Endometrium (tissue), 2 donors: ENCODE results near the gene INSR.
"Not testable (repeated sequence)": the region's sequence is repeated elsewhere in the genome, so short reads cannot be mapped to it uniquely, and the experiment has no call there.

ENCODE experiments used
- FAIRE-seq: peaks from 2 replicates; lab custom pipeline; 2012; peaks lifted over from hg19 to GRCh38; lab: Jason Lieb, UNC
- donor health status: control.
- donor health status: control.

Gene INSR

DNA sequence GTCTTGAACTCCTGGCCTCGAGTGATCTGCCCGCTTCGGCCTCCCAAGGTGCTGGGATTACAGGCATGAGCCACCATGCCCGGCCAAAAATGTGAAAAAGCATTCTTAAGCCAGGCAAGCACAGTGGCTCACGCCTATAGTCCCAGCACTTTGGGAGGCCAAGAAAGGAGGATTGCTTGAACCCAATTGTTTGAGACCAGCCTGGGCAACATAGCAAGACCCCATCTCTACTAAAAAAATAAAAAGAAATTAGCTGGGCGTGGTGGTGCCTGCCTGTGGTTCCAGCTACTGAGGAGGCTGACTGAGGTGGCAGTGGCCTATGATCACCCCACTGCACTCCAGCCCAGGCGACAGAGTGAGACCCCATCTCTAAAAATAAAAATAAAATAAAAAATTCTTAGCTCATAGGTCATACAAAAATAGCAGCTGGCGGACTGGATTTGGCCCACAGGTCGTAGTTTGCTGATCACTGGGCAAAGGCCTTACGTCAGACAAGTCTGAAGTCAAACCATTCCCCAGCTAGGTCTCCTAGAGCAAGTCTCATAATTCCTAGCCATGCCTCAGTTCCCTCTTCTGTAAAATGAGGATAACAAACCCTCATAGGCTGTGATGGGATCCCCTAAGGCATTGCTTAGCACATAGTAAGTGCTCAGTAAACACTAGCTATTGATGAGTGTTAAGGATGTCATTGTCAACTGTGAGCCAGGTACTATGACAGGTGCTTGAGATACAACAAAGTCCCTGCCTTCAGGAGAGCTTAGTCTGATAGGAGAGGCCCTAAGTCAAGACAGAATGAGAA is 36.0 kb downstream of the INSR start:
- no peak for FAIRE-seq

DNA sequence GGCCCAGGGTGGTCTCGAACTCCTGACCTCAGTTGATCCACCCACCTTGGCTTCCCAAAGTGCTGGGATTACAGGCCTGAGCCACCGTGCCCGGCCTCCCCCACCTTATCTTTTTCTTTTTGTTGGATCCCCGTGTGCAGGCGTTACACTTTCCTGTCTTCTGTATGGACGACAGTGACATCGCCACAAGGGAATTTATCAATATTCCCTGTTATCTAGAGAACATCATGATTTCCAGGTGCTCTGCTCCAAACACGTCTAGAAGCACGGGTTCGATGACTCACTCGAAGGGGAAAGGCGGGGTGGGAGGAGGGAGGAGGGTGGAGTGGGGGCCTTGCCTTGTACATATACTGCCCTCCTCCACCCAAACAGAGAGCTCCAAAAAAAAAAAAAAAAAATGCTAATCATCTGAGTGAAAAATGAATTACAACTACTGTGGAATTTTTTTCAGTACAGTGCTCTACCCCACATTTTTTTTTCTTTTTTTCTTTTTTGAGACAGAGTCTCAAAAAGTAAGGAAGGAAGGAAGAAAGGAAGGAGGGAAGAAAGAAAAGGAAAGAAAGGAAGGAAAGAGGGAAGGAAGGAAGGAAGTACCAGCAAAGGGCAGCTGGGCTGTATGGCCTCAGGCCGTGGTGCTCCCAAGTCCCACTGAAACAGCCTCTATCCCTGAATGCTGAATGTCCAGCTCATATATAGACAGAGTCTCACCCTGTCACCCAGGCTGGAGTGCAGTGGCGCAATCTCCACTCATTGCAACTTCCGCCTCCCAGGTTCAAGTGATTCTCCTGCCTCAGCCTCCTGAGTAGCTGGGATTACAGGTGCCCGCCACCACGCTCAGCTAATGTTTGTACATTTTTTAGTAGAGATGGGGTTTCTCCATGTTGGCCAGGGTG is 36.8 kb downstream of the INSR start:
- FAIRE-seq: no peak

DNA sequence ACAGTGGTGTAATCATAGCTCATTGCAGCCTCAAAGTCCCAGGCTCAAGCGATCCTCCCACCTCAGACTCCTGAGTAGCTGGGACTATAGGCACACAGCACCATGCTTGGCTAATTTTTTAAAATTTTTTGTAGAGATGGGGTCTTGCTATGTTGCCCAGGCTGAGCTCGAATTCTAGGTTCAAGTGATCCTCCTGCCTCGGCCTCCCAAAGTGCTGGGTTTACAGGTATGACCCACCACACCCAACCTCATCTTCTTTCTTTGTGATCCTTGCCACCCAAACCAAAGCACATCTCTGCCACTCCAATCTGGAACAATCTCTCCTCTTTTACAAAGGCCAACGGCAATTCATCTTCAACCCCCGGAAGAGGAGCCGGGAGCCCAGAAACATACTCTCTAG is 38.6 kb downstream of the INSR start:
- no peak for FAIRE-seq

DNA sequence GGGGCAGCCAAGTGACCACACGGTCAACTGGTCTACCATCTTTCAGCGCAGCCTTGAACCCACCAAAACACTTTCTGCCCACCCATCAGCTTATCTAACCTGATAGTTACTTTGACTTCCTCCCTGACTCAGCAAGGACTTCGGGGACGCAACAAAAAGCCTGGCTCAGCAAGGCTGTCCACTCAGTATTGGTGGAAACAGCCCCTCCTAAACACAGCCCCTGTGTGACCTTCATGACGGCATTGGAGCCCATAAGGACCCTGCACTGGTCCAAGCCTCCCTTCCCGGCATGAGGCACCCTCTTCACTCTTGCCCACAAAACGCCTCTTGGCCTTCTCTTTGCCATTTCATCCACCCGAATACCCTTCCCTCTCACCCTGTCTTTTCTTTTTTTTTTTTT is 39.1 kb downstream of the INSR start:
- no peak for FAIRE-seq

DNA sequence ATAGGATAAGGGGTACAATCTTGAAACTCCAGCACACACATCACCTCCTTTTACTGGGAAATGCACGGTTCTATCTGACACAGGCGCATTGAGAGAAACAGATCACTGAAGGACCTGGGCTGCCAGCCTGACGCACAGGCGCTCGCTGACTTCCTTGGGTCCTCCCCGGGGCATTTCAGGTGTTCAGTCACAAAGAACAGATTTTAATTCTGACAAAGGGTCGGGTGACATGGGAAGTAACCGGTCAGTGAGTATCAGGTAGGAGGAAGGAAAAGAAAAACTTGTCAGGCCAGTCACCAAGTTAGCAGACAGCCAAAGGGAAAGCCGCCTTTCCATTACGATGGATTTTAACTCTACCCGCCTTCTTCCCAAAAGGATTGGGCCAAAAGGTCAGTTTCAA is 39.6 kb downstream of the INSR start:
- FAIRE-seq: no peak

DNA sequence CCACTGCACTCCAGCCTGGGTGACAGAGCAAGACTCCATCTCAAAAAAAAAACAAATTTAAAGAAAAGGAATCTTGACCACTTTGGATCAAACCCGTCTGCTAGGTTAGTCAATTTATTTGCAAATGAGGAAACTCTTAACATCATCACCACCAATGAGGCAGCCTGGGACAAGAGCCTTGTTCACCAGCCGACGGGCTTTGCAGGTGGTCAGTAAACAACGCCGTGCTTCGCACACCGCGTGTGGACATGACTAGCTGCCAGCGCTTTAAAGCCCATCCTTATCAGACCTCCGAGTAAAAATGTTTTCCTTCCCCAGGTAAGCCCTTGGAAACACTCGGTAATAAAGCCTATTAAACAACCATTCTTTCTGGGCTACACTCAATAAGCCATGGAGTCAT is 41.9 kb downstream of the INSR start:
- FAIRE-seq: no peak

DNA sequence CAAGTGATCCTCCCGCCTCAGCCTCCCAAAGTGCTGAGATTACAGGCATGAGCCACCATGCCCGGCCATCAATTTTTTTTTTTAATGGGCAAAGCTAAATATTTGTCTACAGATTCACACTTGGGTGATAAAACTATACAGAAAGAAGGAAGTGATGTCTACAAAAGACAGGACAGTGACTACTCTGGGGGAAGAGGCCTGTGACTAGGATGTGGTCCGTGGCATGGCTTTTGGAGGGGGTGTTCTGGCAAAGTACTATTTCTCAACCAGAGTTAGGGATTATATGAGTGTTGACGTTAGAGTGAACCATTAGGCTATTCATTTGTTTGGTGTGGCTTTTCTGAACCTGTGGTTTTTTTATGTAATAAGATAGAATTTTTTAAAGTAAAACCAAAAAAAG is 42.7 kb downstream of the INSR start:
- no peak for FAIRE-seq

DNA sequence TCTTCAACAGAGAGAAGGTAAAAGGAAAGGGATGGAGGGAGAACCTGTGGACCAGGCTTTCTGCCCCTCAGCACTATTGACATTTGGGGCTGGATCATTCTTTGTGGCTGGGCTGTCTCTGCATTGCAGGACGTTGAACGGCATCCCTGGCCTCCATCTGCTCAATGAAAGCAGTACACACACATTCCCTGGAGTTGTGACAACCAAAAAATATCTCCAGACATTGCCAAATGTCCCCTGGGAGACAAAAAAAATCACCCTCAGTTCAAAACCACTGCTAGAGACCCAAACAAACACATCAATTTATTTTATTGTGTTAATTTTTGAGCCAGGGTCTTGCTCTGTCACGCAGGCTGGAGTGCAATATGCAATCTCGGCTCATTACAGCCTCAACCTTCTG is 43.3 kb downstream of the INSR start:
- no peak for FAIRE-seq

DNA sequence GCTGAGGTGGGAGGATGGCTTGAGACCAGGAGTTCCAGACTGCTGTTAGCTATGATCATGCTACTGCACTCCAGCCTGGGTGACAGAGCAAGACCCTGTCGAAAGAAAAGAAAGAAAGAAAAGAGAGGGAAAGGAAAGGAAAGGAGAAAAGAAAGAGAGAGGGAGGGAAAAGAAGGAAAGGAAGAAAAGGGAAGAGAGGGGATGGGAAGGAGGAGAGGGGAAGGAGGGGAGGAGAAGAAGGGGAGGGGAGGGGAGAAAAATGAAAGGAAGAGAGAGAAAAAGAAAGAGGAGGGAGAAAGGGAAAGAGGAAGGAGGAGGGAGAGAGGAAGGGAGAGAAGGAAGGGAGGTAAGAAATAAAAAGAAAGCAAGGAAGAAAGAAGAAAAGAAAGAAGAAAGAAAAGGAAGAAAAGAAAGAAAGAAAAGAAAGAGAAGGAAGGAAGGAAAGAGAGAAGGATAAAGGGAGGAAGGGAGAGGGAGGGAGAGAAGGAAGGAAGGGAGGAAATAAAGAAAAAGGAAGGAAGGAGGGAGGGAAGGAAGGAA is 44.1 kb downstream of the INSR start:
- FAIRE-seq: no peak

DNA sequence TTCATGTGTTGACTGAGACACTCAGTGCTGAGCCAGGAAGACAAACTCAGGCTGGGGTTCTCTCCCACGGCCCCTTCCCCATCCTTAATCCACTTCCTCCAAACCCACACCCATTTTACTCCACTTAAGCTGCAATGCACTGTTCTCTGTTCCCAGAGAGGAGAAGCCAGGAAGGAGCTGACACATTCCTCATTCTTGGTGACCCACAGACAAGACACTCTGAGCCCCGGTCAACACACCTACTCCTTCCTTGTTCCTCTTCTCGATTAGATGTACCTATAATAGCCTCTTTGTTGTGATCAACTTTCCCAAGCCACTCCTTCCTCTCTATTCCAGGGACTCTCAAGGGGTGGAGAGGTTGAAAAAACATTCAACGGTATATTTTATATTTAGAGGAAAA is 47.1 kb downstream of the INSR start:
- no peak for FAIRE-seq

DNA sequence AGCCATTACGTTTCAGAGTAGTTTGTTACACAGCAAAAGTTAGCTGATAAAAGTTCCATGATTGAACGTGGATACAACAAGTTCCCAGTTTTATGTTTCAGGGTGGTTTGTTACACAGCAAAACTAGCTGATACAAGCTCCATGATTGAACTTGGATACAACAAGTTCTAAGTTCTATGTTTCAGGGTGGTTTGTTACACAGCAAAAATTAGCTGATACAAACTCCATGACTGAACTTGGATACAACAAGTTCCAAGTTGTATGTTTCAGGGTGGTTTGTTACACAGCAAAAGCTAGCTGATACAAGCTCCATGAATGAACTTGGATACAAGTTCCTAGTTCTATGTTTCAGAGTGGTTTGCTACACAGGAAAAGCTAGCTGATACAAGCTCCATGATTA is 47.6 kb downstream of the INSR start:
- no peak for FAIRE-seq

DNA sequence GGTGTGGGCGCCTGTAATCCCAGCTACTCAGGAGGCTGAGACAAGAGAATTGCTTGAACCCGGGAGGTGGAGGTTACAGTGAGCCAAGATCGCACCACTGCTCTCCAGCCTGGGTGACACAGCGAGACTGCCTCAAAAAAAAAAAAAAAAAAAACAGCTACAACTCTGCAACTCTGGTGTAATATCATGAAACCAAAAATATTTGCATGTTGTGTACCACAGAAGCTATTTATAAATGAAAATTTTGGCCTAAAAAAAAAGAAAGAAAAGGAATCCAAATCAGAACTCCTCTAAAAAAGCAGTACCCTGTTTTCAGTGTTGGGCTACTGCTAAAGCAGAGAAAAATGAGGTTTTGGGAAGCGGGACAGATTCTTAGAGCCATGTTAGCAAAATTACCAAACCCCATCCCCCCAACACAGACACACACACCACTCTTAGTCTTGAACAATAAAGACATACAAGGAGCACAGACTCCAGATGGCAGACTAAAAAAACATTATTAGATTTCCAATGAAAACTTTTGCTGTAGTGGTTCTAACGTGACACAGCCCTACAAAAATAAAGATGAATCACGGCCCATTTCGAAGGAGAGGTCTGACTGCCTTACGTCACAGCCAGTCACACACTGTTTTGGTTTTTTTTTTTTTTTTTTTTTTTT is 51.5 kb downstream of the INSR start:
- peak; percentile 62 for FAIRE-seq

DNA sequence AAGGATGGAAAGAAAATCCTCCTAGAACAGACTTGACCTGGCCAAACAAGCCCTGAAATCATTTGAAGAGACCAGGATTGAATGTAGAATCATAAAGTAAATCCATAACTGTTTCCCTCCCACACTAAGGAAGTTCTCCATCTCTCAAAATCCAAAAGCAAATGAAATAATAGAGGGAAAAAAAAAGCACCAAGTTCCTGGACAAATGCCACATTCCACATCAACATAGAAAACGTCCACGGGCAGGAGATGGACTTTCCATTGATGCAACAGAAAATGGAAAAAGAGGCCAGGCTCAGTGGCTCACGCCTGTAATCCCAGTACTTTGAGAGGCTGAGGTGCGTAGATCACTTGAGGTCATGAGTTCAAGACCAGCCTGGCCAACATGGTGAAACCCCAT is 56.2 kb downstream of the INSR start:
- FAIRE-seq: no peak

DNA sequence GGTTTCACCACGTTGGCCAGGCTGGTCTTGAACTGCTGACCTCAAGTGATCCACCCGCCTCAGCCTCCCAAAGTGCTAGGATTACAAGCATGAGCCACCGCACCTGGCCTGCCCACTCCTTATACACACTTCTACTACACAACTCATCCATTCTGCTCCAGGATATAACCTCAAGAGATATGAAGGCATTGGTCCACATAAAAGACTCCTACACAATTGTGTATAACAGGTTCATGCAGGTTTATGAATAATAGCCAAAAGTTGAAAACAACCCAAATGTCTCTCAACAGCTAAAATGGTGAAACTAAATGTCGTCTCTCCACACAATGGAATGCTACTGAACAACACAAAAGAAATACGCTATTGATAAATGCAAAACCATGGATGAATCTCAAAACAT is 58.1 kb downstream of the INSR start:
- no peak for FAIRE-seq

DNA sequence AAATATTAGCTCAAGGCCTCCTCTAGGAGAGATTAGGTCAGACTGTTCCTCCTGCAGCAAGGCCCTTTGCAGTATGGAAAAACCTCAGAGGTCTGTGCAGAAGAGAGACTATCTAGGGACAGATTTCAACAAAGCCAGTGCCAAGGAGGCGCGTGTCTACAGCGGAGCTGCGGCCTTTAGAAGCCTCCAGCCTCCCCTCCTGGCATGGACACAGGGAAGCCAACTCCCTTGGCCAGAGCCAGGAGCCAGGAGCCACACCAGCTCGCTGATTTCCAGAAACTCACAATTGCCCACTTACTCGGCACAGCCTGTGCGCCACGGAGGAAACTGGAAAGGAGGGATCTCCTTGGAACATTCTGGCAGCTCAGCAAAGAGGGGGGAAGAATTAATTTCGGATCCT is 63.4 kb downstream of the INSR start:
- FAIRE-seq: no peak

DNA sequence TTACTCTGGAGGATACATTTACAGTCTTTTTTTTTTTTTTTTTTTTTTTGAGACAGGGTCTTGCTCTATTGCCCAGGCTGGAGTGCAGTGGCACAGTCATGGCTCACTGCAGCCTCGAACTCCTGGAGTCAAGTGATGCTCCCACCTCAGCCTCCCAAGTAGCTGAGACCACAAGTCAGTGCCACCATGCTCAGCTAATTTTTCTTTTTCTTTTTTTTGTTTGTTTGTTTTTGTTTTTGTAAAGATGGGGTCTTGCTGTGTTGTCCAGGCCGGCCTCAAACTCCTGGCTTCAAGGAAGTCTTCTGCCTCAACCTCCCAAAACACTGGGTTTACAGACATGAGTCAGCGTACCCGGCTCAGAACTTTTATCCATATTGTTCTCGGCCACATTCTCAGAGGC is 64.5 kb downstream of the INSR start:
- no peak for FAIRE-seq

DNA sequence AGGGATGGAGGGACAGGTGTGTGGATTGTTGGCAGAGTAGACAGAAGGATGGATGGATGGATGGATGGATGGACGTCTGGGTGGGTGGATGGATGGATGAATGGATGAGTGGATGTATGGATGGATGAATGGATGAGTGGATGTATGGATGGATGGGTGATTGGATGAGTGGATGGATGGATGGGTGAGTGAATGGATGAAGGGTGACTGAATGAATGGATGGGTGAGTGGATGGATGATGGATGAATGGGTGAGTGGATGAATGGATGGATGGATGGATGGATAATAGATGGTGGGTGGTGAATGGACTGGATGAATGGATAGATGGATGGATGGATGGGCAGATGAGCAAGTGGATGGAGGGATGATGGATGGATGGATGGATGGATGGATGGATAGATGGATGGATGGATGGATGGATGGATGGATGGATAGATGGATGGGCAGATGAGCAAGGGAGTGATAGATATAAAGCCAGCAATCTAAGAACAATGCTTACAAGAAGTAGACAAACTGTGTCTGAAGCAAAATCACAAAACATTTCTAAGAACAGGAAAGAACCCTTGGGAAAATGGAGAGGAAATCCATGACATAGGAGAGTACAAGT is 65.2 kb downstream of the INSR start:
- FAIRE-seq: no peak

DNA sequence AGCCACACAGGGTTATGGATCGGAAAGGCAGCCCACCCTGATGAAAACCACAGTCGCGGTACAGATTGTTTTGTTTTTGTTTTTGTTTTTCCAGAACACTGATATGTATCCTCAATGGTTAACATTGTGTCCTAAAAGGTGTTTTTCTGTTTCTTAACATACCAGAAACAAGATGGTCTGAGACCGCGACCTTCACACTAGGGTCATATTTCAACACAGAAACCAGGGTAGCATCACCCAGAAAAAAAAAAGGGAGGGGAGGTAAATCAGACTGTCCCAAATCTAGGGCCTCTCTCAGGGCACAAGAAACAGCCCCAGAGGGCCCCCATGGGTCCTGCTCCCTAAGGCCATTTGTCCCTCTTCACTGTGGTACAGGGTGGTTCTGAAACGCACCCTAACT is 66.5 kb downstream of the INSR start:
- FAIRE-seq: no peak

DNA sequence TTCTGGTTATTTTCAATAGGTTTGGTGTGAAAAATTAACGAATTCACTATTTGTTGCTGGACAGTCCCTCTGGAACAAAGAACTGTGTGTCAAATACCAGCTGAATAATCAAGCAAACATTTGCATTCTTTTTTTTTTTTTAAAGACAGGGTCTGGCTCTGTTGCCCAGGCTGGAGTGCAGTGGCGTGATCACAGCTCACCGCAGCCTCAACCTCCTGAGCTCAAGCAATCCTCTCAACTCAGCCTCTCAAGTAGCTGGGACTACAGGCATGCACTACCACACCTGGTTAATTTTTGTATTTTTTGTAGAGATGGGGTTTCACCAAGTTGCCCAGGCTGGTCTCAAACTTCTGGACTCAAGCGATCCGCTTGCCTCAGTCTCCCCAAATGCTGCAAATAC is 67.1 kb downstream of the INSR start:
- FAIRE-seq: not testable (repeated sequence)

DNA sequence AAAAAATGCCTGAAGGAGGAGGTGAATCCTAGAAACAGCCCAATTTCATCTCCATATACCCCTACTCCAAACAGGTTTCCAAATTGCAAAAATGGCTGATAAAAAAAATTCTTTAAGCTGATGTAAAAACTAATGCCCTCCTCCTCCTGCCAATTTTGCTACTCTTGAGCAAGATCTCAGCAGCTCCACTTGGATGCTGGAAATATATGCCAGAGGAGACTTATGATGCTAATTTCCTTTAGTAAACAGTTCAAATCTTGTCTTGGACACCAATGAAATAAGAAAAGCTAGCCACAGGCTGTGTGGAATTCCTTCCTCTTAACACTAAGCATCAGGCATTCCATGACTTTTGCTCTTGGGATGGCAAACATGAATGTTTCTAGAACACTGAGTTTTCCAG is 67.5 kb downstream of the INSR start:
- no peak for FAIRE-seq

DNA sequence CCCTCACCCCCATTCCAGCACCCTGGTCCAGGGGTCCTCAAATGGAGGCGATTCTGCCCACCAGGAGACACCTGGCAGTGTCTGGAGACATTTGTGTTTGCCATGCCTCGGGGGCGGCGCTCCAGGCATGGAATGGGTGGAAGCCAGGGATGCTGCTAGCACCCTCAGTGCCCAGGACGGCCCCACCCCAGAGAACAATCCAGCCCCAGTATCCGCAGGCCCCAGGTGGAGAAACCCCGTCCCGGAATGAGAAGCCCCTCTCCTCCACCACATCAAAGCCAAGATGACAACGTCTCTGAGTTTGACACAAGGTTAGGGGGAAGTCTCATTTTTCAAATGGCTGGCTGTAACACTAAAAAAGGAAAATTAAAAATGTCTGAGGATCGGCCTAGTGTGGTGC is 68.5 kb downstream of the INSR start:
- no peak for FAIRE-seq

DNA sequence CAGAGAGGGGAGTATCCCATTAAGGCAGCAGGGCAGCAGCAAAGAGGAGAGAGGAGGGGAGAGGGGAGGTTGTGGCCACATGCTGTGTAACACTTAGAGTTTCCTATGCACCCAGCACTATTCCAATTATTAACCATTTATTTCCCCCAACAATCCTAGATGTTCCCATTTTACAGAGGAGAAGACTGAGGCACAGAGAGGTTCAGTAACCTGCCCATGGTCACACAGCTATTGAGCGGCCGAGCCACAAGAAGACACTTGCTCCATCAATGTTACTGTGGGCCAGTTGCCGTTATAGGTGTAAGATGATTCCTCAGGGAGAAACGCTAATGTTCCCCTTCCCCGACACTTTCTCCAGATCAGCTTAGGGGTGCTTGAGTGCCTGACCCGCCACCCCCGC is 69.2 kb downstream of the INSR start:
- no peak for FAIRE-seq
